Cardiac fibroblast (primary cell): ENCODE data around the gene PODNL1.
"Not testable (repeated sequence)": the region's sequence is repeated elsewhere in the genome, so short reads cannot be mapped to it uniquely, and the experiment has no call there.

Source experiments
- DNase-seq, 2 donors: peaks; one replicate each; pipeline versions ENCODE4 v3.0.0 to v3.0.0-alpha.2; 2010; ENCODE audit warnings: low read depth in 2 of 2
- H3K4me3 ChIP-seq, 2 donors: replicated peaks in 1 of 2; 1 replicate in 1 of 2; 2 replicates in 1 of 2; pipeline ENCODE4 v1.5.1; 2011; ENCODE audit warnings: low read depth in 2 of 2, low read length in 2 of 2, mild to moderate bottlenecking in 2 of 2, moderate library complexity in 1 of 2
- CTCF ChIP-seq: IDR thresholded peaks from one replicate; pipeline ENCODE4 v1.5.1; 2011; ENCODE audit warnings: low read depth, mild to moderate bottlenecking, low read length, inconsistent platforms

The PODNL1 gene

GRCh38 chr19:13972368-13973155, 34.3 kb upstream of the PODNL1 start:
- DNase-seq: no peak
- no peak for TF ChIP-seq CTCF

GRCh38 chr19:13971868-13972267, 33.7 kb upstream of the PODNL1 start:
- not testable (repeated sequence) for DNase-seq, H3K4me3 ChIP-seq

More at GRCh38 chr19:13972368-13973155, 34.3 kb upstream of the PODNL1 start:
- no peak overlapping the region for H3K4me3 ChIP-seq

GRCh38 chr19:13969897-13970296, 31.7 kb upstream of the PODNL1 start:
- TF ChIP-seq CTCF: no peak
- H3K4me3 ChIP-seq: no peak overlapping the region
- DNase-seq: no peak

- DNase-seq: no peak
- no peak for TF ChIP-seq CTCF
- H3K4me3 ChIP-seq: no peak overlapping the region
Observed at GRCh38 chr19:13968999-13969398, 30.8 kb upstream of the PODNL1 start.

GRCh38 chr19:13968383-13968935, 30.2 kb upstream of the PODNL1 start:
- no peak for DNase-seq
- no peak for TF ChIP-seq CTCF
- H3K4me3 ChIP-seq: no peak overlapping the region

- not testable (repeated sequence) for DNase-seq, H3K4me3 ChIP-seq
Observed at GRCh38 chr19:13967206-13967605, 29.0 kb upstream of the PODNL1 start.

- no peak for DNase-seq
- no peak for TF ChIP-seq CTCF
- no peak overlapping the region for H3K4me3 ChIP-seq
Observed at GRCh38 chr19:13966684-13967128, 28.5 kb upstream of the PODNL1 start.
